Amniotic epithelial cell (primary cell): ENCODE measurements around the gene RASGEF1C.

Source experiments
- DNase-seq: peaks from one replicate; pipeline ENCODE4 v3.0.0-alpha.2; 2010; ENCODE audit warnings: low read depth

Gene RASGEF1C

DNA sequence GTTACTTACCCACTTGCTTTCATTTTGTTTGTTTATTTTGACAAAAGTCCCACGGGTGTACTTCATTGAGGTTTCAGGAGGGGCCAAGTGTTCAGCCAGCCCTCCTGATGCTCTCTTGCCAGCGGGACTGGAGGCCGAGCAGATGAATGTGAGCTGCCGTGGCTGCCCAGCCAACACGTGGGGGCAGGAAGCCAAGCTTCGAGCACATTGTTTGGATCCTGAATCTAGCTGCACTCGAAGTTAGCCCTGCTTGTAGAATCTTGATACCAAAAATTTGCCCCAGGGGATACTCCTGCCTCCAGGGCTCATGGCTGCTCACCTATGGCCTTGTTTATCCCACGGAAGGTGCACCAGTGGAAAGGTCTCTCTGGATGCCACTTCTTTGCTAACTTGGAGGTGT lies 49.3 kb downstream of the RASGEF1C start:
- no peak for DNase-seq

DNA sequence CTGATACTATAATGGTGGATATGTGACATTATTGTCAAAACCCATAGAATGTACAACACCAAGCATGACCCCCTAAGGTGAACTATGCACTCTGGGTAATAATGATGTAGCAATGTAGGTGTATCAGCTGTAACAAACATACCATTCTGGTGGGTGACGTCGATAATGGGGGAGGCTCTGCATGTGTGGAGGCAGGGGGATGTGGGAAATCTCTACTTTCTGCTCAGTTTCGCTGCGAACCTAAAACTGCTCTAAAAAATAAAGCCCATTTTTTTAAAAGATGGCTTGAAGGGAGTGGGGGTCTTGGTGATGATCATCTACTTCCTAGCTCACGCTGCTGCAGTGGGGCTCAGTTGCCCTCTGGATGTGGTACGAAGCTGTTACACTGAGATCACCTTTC lies 51.1 kb downstream of the RASGEF1C start:
- DNase-seq = no peak

DNA sequence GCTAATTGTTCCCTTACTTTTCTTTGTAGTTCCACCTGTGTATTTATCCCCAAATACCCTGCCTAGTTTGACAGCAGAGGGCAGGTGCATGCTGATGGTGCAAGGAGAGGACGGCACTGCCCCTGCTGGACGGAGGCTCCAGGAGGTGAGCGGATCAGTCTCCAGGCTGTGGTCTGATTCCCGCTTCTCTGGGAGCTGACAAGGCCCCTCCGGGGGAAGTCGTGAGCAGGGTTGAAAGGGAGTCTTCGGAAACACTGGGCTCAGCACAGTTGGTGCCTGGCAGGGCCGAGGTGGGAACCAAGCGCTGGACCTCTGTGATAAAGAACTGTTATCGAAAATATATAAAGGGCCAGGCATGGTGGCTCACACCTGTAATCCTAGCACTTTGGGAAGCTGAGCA lies 52.9 kb downstream of the RASGEF1C start:
- no peak for DNase-seq

- no peak for DNase-seq
These were observed 53.6 kb downstream of the RASGEF1C start for GRCh38 chr5:180155365-180155926.

- no peak for DNase-seq
These were observed 54.1 kb downstream of the RASGEF1C start for GRCh38 chr5:180154821-180155364.

DNA sequence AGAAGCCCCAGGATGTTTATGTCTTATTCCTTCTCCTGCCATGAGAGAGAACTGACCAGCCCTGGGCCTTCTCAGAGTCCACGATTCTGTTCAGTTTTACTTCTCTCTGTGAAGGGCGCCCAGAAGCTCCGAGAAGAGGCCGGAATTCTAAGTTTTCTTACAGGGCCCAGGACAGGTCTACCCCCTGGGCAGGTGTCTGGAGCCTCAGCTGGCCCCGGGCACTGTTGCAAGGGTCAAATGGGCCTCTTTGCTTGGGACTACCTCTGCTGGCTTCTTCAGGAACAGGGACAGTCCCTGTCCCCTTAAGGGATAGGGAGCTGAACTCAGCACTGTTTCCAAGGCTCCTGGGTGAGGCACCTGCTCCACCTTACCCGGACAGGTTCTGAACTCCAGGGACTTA lies 55.0 kb downstream of the RASGEF1C start:
- no peak for DNase-seq

DNA sequence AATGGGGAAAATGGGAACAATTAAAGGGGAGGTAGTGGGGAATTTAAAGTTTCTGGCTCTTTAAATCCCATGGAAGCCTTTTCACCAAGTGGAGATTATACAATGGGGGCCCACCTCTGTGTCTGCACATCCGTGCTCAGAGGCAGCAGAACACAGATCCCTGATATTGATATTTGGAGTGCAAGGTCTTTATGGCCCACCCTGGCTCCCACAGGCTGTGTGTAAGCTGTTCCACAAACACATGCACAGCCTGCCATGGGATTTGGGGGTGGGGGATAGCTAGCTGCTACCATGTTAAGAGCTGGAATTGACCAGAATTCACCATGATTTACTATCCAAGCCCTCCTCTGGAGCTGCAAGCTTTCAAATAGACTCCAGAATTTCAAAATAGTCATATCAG lies 55.9 kb downstream of the RASGEF1C start:
- no peak for DNase-seq

GRCh38 chr5:180143656-180144364 lies 65.2 kb downstream of the RASGEF1C start:
- no peak for DNase-seq

- DNase-seq = no peak
These were observed 66.0 kb downstream of the RASGEF1C start for GRCh38 chr5:180142824-180143610.

DNA sequence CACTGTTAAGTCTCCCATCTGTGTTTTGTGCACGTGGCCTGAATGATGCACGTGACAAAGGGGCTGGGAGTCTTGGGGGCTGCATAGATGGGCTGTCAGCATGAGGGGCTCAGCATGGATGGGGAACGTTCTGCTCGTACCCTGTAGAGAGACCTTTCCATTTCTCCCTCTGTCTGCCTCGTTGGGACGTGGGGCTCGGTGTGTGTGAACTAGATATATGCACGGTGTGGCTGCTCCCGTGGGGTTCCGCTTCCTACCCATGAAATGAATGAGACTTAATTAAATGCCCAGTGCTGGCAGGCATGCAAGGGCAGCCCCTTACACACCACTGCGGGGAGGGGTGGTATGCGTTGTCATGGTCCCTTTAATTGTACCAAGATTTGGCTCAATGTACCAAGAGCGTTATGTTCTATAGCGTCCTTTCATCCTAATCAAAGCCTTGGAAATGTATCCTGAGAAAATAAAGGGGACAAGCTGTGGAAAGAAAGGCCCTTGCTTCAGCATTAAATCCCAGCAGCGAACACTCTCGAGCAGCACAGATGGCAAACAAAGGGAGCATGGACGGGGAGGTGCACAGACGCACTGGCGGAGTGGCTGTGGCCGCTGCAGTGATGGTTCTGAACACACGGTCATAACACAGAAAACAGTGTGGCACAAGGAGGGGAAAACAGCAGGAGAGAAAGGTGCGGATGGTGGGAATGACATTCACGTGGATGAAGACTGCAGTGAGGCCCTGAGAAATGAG lies 66.8 kb downstream of the RASGEF1C start:
- DNase-seq = no peak

- DNase-seq = no peak
These were observed 67.8 kb downstream of the RASGEF1C start for GRCh38 chr5:180141068-180141660.

DNA sequence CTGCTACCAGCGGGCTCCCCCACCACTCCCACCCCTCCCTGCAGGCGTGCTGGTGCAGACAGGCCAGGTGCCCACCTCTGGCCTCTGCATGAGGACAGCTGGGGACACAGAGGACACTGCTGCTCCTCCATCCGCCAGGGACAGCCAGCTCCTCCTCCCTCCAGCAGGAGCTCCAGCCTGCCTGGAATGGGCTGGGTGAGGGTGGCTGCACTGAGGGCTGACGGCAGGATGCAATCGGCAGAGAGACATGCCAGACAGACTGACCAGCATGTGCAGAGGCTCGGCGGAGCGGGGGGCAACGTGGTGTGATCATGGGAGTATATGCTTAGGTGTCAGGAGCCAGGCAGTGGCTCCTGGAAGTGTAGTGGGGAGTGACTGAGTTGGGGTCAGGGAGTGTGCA lies 68.4 kb downstream of the RASGEF1C start:
- DNase-seq = no peak

DNA sequence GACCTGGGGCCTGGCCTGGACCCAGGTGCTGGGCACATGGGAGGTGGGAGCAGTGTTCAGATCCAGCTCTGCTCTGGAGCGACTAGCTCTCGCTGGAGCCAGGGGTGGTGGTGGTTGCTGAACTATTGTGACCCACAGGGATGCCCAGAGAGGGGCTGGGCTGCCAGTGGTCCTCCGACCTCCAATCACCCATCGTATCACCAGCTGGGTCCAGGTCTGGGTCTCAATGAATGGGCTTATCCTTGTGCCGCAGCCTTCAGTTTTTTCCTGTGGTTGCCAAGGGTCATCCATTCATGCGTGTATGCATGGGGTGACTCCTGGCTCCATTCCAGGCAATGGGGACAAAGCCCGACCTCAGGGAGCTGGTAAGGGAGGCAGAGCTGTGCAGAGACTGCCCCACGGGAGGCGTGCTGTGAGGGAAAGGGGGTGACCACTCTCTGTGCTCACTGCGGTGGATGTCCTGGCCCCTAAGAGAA lies 68.9 kb downstream of the RASGEF1C start:
- DNase-seq = no peak

GRCh38 chr5:180139731-180140055 lies 69.3 kb downstream of the RASGEF1C start:
- DNase-seq = no peak

- no peak for DNase-seq
These were observed 69.9 kb downstream of the RASGEF1C start for GRCh38 chr5:180138976-180139730.

GRCh38 chr5:180138214-180138975 lies 70.6 kb downstream of the RASGEF1C start:
- no peak for DNase-seq

DNA sequence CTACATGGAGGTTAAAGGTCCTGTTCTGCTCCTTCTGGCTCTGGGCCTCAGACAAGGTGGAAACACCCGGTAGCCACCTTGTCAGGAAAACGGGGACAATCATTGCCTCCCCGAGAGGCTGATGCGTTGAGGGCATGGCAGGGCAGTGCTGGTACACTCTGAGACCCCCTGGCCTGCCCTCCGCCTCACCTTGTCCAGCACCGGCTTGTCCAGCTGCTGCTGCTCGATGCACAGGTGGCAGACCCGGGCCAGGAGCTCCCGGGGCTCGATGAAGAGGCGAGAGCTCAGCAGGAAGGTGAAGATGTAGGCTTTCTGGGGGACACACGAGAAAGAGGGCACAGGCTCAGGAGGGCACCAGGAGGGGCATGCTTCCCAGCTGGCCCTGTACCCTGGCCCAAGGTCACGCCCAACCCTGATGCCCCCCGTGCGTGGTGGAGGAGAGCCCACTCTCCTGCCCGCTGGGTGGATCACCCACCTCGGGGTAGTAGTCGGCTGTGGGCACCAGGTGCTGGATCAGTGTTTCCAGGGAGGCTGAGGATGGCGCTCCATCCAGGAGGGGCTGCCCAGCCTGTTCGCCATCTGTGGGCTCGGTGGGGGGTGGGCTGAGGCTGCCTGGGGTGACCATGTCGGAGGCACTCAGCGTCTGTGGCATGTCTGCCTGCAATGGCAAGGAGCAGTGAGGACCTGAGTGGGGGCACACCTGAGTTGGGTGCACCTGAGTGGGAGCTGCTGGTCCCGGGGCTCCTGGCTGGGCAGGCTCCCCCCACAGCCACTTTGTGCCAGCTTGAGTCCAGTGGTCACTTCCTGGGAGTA lies 71.4 kb downstream of the RASGEF1C start:
- DNase-seq = no peak

GRCh38 chr5:180136630-180137381 lies 72.2 kb downstream of the RASGEF1C start:
- DNase-seq = no peak
